Ureter (tissue), 1 donor: ENCODE measurements around the gene SLCO4A1. TPM values are rescaled to one million over a fixed set of nuclear protein-coding genes. Genes with fewer than 3 reads are reported as not detected.

Experiments
- DNase-seq: peaks from one replicate; pipeline ENCODE4 v3.0.0-alpha.2; 2020; ENCODE audit warnings: low spot score
- total RNA-seq: library from RNA; stranded (reverse); gene quantifications from one replicate; pipeline ENCODE4 v1.2.4, GENCODE V29; 2023
- donor health status: DM: yes; HTN: yes; CAD: no.

The SLCO4A1 gene
- total RNA-seq, 1 donor from 2014 or later = 33.2 TPM

DNA sequence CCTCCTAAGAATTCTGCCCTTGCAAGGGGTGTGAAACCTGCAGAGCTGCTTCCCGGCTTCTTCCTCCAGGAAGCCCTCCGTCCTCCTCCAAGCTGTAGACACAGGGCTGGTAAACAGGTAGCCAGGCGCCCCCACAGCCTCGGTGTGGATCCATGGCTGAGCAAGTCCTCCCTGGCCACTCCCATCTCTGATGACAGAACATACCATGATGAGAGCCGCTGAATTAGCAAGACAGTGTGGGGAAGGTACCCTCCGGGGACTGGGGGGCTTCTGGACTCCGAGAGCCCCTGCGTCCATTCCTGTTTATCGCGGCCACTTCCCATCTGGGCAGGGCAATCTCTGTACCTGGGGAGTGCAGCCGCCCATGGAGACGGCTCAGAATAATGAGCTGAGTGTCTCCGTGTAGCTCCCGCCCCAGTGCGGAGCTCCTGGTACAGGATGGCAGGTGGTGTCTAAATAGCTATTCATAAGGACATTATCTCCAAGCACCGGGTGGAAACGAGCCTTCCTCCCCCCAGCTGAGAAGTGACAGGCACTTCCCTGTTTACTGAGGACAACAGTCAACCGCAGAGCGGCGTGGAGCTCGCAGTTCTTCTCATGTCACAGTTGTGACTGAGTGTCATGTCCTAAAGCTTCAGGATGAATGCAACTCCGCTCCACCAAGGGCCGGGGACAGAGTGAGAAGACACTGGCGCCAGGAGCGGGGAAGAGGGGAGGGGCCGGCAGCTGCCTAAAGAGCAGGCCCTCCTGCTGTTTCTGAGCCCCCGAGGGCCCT lies 43.7 kb downstream of the SLCO4A1 start:
- no peak for DNase-seq

DNA sequence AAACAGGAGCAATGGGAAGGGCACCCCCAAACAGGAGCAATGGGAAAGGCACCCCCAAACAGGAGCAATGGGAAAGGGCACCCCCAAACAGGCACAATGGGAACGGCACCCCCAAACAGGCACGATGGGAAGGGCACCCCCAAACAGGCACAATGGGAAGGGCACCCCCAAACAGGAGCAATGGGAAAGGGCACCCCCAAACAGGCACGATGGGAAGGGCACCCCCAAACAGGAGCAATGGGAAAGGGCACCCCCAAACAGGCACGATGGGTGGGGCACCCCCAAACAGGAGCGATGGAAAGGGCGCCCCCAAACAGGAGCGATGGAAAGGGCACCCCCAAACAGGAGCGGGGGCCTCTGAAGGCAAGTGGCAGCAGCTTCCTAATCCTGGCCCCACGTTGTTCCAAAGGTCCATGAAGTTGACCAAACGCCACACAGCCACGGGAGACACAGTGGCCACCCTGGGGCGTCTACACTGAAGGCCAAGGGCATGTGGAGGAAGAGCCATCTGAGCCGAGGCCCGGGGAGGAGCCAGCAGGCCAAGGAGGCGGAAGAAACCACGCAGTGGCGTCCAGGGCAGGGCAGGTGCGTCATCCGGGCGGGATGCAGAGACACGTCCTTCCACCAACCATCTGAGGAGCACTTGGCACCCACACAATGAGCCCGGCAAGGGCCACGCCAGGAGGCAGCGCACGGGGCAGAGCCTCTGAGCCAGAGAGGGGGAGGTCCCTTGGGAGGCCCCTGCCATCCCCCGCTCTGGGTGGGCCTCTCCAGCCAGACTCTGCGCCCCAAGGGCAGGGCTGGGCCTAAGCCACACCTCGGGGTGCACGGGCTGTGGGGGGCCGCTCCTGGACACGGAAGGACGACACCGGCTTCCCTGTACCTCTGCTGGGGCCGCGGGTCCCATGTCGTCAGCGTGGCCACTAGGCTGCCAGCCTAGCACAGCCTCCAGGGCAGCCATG lies 44.8 kb downstream of the SLCO4A1 start:
- DNase-seq = no peak

DNA sequence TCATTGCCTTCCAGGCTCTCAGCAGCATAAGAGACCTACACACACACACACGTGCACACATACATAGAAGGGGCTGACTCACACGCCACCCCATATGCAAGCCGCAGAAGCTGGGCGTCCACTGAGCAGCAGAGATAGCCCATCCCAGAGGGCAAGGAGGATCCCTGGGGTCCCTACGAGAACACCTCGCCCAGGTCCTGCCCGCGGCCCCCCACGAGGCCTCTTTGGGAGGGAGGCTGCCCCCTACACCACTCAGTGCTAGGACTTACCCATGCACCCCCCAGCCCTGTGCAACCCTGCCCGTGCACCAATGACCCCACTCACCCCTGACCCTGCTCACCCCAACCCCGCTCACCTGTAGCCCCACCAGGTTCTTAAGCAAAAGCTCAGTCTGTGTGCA lies 45.8 kb downstream of the SLCO4A1 start:
- DNase-seq = no peak

DNA sequence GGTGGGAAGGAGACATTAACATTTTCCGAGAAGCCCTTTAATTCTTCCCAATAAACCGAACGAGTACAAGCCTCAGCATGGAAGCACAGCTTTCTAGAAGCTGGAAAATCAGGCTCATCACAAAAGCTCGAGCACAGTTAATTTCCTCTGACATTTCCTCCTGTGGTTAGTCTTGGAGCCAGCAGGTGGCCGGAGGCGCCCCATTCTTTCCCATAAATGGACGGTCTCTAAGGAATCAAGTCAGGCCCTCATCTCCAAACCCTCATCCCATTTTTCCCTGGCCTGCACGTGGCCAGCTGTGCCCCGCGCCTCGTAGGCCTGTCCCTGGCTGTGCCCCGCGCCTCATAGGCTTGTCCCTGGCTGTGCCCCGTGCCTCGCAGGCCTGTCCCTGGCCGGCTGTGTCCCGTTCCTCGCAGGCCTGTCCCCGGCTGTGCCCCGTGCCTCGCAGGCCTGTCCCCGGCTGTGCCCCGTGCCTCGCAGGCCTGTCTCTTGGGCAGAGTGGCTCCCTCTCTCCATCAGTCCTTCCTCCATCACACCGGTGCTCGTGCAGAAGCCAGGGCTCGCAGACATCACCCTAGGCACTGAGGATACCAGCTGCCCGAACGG lies 46.7 kb downstream of the SLCO4A1 start:
- DNase-seq = no peak

DNA sequence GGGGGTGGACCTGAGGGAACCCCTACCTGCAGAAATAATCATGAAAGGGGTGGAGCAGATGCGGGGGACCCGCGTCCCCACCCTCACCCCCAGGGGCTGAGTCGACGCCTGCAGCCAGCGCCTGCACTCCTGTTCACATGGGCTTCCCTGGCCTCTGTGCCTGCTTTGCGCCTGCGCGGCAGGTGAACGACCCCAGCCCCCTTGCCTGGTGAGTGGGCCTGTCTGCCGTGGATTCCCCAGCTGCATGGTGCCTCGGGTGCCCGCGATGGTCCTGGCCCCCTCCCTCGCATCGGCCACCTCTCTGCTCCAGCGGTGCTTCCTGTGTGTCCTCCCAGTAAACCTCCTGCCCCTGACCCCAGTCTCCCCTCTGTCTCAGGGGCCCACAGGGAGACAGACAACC lies 47.6 kb downstream of the SLCO4A1 start:
- DNase-seq = no peak

DNA sequence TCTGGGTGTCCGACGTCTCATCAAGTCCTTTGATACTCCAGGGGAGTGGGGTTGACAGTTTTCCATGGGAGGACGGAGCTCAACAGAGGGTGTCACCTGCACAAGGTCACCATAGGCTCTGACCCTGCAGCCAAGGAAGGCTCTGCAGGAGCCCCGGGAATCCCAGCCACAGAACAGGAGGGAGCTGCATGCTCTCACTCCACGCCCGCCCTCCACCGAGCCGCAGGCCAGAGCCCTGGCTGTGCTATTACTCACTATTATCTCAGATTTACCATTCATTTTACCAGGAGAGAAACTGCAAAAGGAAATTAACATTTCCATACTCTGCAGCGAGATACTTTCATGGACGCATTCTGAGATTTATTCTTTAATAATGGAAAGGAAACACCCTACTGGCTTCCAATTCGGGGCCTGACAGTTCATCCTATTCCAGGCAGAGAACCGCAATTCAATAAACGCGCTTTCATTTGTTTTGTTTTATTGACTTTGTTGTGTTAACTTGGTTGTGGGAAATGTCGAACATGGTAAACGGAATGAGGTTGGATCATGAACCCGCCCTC lies 48.0 kb downstream of the SLCO4A1 start:
- no peak for DNase-seq

DNA sequence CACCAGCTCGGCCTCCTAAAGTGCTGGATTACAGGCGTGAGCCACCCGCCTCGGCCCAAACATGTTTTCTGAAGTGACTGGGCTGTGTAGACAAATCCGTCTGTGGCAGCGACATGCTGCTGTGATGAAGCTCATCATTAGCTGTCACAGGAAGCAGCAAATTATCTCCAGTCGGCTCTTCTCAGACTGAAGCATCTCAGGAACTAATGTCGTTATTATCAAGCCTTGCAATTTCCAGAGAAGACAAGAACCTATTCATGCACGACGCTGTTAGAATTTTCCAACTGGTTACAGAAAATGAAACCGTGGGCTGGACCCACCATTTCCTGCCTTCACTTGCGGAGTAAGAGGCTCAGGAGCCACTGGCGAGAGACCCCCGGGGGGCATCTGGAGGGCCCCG lies 49.2 kb downstream of the SLCO4A1 start:
- no peak for DNase-seq

DNA sequence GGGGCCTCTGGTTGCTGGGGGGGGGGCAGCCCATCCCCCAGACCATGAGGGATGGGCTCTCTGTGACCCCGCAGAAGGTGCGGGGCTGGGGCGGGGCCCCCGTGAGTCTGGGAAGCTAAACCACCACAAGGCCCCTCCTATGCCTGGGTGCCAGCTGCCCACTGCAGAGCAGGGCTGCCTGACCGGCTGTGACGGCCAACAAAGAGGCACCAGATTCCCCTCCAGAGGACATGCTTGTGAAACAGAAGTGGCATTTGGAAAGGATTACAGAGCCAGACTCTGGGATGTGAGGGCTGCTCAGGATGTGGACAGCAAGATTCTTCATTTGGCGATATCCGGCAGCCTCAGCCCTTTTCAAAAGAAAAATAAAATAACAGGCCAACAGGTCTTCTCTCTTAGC lies 49.9 kb downstream of the SLCO4A1 start:
- no peak for DNase-seq

DNA sequence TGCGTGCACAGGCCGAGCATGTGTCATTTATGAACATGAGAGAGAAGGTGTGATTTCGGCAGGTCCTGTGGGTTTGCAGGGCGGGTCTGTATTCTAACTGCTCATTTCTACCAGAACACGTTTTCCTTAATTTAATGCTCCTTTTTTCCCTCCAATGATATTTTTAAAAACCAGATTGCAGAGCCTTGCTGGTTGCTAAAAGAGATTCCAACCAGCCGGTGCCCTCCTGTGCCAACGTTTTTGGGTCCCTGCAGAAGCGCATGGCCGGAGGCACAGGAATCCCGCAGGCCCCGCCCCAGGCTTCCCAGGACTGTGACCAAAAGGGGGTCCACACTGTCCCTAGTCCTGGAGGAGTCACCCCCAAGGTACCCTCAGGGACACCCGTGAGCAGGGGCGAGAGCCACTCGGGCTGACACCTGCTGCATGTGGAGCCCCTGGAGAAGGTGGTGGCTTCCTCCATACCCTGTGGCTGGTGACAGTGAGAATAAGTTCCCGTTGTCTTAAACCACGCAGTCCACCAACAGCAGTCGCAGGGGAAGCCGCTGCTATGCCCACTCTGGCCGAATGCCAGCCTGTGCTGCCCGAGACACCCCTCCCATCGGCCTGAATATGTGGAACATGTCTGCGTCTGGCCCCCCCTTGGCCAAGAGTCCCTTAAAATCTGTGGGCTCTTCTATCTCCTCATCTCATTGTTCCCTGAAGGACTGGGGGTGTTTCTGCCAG lies 50.7 kb downstream of the SLCO4A1 start:
- DNase-seq = no peak

DNA sequence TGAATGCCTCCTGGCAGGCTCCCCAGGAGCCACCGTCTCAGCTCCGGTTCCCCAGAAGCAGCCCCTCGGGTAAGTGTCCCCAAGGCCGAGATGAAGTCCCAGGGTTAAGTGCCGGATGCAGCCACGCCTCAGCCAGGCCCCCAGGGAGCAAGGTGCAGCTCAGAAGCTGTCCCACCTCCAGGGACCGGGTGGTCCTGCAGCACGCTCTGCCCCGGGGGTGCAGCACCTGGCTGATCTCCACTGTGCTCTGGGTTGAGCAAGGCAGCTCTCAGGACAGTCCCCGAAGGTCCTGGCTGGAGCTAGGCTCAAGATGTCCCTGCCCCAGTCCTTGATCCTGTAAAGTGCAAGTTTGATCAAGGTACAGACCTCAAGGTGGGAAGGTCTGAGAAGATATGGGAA lies 51.2 kb downstream of the SLCO4A1 start:
- DNase-seq = no peak

DNA sequence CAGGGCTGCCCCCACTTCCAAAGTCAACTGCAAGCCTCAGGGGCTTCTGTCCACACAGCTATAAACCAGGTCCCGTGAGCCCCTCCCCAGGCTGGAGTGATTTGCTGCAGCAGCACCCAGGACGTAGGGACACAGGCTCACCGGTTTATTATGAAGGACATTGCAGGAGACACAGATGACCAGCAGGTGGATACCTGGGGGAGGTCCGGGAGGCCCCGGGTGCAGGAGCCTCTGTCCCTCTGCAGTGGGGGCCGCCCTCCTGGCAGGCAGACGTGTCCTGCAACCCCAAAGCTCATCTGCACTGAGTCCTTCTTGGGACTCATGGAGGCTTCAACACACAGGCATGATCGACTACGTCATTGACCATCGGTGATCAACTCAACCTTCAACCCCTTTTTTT lies 51.8 kb downstream of the SLCO4A1 start:
- DNase-seq = no peak

DNA sequence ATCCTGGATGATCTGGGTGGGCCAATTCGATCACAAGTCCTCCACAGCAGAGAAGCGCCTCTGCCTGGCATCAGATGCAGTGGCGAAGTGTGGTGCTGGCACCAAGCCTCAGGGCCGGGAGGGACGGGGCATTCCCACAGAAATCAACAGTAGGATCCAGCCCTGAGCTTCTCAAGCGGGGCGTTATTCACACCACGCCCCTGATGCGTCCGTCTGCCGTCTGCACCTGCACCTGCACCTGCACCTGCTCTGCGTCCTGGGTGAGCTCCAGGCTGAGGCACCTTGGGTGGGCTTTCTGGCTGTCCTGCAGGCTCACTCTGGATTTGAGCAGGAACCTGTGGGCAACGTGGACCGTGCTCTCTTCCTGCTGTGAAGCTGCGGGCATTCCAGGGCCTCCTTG lies 52.6 kb downstream of the SLCO4A1 start:
- no peak for DNase-seq

DNA sequence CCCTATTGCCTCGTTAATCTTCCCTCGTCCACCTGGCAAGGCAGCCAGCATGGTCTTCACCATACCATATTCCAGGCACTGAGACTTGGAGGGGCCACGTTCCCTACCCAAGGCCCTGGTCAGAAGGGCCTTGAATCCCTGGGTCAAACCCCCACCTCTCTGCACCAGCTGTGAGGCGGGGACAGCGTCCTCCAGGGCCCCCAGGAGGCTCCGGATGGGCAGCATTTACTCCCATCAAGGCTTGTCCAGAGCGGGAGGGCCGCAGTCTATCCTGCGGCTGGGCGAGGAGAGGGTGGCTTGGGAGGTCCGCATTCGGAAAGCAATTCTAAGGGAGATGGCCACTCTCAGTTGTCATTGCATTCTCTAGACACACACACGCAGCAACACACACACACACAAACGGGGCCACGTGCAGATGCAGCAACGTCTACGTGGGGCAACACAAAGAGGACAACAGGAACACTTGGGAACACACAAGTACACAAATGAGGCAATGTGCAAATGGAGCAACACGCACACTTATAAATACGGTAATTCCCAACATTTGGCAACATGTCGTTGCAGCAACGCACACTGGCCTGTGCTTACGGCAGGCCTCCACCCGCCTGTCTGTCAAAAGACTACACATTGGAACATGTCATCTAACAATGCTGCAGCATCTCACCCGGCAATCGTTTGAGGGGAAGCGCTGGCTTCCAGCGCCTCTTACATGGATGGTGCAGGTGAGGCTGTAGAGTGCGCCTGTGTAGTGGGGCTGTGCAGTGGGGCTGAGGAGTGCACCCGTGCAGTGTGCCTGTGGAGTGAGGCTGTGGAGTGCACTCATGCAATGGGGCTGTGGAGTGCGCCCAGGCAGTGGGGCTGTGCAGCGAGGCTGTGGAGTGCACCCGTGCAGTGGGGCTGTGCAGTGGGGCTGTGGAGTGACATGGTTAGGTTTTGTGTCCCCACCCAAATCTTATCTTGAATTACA lies 53.4 kb downstream of the SLCO4A1 start:
- DNase-seq = no peak

DNA sequence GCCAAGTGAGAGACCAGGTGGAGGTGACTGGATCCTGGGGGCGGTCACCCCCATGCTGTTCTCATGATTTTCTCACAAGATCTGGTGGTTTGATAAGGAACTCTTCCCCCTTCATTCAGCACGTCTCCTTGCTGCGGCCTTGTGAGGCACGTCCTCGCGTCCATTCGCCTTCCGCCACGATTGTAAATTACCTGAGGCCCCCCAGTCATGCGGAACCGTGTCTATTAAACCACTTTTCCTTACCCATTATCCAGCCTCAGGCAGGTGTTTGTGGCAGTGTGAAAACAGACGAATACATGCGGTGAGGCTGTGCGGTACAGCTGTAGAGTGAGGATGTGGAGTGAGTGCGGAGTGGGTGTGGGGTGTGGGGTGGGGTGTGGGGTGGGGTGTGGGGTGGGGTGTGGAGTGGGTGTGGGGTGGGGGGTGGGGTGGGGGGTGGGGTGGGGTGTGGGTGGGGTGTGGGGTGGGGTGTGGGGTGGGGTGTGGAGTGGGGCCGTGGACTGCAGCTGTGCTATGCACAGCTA lies 54.2 kb downstream of the SLCO4A1 start:
- no peak for DNase-seq

DNA sequence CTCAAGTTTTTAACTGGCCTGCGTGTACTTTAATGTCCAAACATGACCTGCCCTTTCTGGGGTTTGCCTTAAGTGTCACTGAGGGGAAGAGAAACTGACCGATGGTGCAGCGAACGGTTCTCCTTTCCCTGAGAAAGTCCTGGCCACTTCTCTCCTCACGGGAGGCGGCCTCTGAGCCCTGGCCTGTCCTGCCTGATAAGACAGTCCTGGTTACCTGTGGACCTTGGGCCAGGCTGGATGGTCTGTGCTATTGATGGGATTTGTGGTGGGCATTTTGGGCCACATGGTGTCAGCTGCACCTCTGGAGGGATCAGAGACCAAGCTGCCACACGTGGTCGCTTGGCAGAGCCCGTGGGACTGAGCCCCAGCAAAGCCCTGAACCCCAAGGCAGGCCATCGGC lies 54.7 kb downstream of the SLCO4A1 start:
- no peak for DNase-seq

DNA sequence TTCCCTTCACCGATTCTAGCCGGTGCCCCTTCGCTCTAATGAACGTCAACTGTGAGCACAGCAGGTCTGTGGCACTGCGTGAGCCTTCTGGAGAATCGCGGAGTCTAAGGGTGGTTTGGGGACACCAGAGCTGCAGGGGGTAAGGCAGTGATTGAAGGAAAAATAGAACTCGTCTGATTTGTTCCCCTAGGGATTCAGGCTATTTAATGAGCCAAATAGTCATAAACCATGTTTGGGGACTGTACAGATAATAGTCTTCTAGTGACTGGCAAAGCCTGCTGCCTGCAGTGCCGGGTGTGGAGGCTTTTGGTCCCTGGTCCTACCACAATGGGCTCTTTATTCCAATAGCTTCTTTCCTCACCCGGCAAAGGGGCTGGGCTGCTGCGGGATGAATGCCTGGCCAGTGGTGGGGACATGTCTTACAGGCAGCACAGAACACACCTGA lies 55.2 kb downstream of the SLCO4A1 start:
- DNase-seq = no peak

DNA sequence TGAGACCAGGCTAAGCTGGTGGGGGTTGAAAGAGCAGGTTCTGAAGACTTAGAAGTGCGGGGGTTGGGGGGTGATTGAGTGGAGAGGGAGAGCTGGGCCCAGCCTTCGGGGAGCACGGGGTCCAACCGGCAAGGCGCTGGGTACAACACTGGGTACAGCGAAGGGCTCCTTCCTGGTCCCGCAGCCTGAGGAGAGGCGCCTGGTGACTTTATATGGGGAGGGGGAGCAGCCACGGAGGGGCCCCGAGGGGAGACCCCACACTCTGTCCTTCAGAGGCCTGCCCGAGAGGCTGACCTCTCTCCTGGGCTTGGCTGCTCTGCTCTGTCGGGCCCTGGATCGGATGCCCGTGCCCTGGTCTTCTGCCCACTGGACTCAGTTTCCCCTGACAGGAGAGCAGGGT lies 55.9 kb downstream of the SLCO4A1 start:
- DNase-seq = no peak

DNA sequence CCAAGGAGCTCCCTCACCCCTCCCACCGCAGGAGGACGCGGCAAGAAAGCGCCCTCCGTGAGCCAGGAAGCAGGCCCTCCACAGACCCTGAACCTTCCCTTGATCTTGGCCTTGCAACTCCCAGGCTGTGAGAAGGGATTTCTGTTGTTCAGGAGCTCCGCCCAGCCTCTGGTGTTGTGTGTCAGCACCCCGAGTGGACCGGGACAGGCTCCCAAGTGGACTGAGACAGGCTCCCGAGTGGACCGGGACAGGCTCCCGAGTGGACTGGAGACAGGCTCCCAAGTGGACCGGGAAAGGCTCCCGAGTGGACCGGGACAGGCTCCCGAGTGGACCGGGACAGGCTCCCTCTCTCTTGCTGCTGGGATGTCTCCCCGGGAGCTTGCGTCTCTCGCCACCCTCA lies 57.0 kb downstream of the SLCO4A1 start:
- DNase-seq = no peak

DNA sequence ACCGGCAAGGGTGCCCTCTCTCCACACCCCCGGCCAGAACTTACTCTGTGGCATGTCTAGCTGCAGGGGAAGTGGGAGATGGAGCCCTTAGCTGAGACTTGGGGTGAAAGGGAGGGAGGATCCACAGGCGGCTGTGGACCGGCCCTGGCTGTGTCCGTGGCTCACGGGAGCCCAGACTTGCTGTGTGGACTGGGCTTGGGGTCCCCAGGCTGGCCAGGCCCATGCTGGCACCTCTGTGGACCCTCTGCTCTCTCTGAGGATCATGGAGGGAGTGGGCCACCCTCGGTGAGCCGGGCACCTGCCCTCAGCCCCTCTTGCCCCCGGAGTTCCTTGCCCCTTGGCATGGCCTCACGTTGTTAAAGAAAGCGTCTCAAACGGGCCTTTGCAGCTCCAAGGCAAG lies 57.4 kb downstream of the SLCO4A1 start:
- no peak for DNase-seq
